GM12878 (cell line): Measurements from ENCODE around the gene SNX32. TPM values are rescaled to one million over a fixed set of nuclear protein-coding genes. Genes with fewer than 3 reads are reported as not detected.
A peak's percentile ranks its signal among the peaks of the same experiment; 100 is the strongest.

Source experiments
- ATF2 ChIP-seq: IDR thresholded peaks from 2 replicates; pipeline ENCODE4 v1.6.1; 2012; ENCODE audit warnings: low read length, inconsistent platforms
- BHLHE40 ChIP-seq, 2 experiments: fragments of 450-650 bp in 1 of 2; IDR thresholded peaks; 2 replicates each; pipeline ENCODE4 v1.6.1; 2011 to 2017; ENCODE audit warnings: low read depth in 2 of 2, borderline replicate concordance in 1 of 2, improper control_type of control experiment in 1 of 2, low read length in 1 of 2, mild to moderate bottlenecking in 1 of 2
- CHD2 ChIP-seq: IDR thresholded peaks from 2 replicates; pipeline ENCODE4 v1.6.1; 2011; ENCODE audit warnings: low read depth, low read length, improper control_type of control experiment, borderline replicate concordance
- CREB1 ChIP-seq: IDR thresholded peaks from 2 replicates; pipeline ENCODE4 v1.6.1; 2012; ENCODE audit warnings: low read depth, mild to moderate bottlenecking, inconsistent platforms
- E2F8 ChIP-seq: fragments of 450-650 bp; IDR thresholded peaks from 2 replicates; pipeline ENCODE4 v1.6.1; 2018; ENCODE audit warnings: mild to moderate bottlenecking, low read depth, moderate library complexity; ENCODE audit not compliant: partially characterized antibody
- EGR1 ChIP-seq, 2 experiments: IDR thresholded peaks; 1 replicate in 1 of 2; 2 replicates in 1 of 2; pipeline ENCODE4 v1.6.1; 2011 to 2012; ENCODE audit warnings: low read depth in 2 of 2, low read length in 2 of 2, borderline replicate concordance in 1 of 2, mild to moderate bottlenecking in 1 of 2, moderate library complexity in 1 of 2
- IKZF2 ChIP-seq, 2 experiments: fragments of 450-650 bp; IDR thresholded peaks; 2 replicates each; pipeline ENCODE4 v1.6.1; 2017; ENCODE audit warnings: mild to moderate bottlenecking in 2 of 2, moderate library complexity in 2 of 2
- MLLT1 ChIP-seq: fragments of 450-650 bp; IDR thresholded peaks from 2 replicates; pipeline ENCODE4 v1.6.1; 2016; ENCODE audit warnings: mild to moderate bottlenecking
- NBN ChIP-seq: fragments of 450-650 bp; IDR thresholded peaks from 2 replicates; pipeline ENCODE4 v1.6.1; 2016
- NFYB ChIP-seq: IDR thresholded peaks from 2 replicates; pipeline ENCODE4 v1.6.1; 2011; ENCODE audit warnings: low read depth, mild to moderate bottlenecking, low read length, improper control_type of control experiment, moderate library complexity; ENCODE audit not compliant: insufficient read depth
- RELB ChIP-seq: fragments of 450-650 bp; IDR thresholded peaks from 2 replicates; pipeline ENCODE4 v1.6.1; 2017; ENCODE audit warnings: low read depth, mild to moderate bottlenecking, moderate library complexity
- SIX5 ChIP-seq: IDR thresholded peaks from 2 replicates; pipeline ENCODE4 v1.6.1; 2011; ENCODE audit warnings: mild to moderate bottlenecking, low read depth, low read length, moderate library complexity; ENCODE audit not compliant: severe bottlenecking
- SPI1 ChIP-seq: IDR thresholded peaks from 2 replicates; pipeline ENCODE4 v1.6.1; 2011; ENCODE audit warnings: low read depth, mild to moderate bottlenecking, low read length, moderate library complexity, borderline replicate concordance; ENCODE audit not compliant: insufficient read depth
- TCF3 ChIP-seq: IDR thresholded peaks from 2 replicates; pipeline ENCODE4 v1.6.1; 2012; ENCODE audit warnings: low read depth, mild to moderate bottlenecking, low read length, borderline replicate concordance; ENCODE audit not compliant: insufficient read depth
- ZNF217 ChIP-seq: fragments of 450-650 bp; IDR thresholded peaks from 2 replicates; pipeline ENCODE4 v1.6.1; 2017; ENCODE audit warnings: antibody characterized with exemption, mild to moderate bottlenecking
- ZNF687 ChIP-seq: fragments of 450-650 bp; IDR thresholded peaks from 2 replicates; pipeline ENCODE4 v1.6.1; 2017; ENCODE audit warnings: mild to moderate bottlenecking, moderate library complexity
- polyA plus RNA-seq, 11 experiments: library from polyadenylated mRNA; depleted of rRNA in 4 of 11; unstranded in 6 of 11; stranded (reverse) in 5 of 11; fragments of >200 nt; fragmentation: Nextera tagmentation in 4 of 11; fragmentation: Illumina TruSeq in 1 of 11; extraction: Ambion mirVana in 4 of 11; extraction: Trizol in 1 of 11; gene quantifications; 1 replicate in 1 of 11; 2 replicates in 10 of 11; pipeline versions ENCODE4 v1.2.1 to v1.2.3, GENCODE V29; 2011 to 2016; ENCODE audit warnings: inconsistent platforms in 2 of 11, missing spikeins in 2 of 11, low read depth in 1 of 11
- total RNA-seq, 4 experiments: library from RNA; depleted of rRNA in 3 of 4; stranded (reverse); fragments of >200 nt in 3 of 4; fragmentation: Illumina TruSeq in 1 of 4; extraction: Trizol in 1 of 4; gene quantifications; 2 replicates each; pipeline versions ENCODE4 v1.2.1 to v1.2.3, GENCODE V29; 2013 to 2021

The SNX32 gene
- total and polyA plus RNA-seq, 10 of the 15 experiments (the other 5 are each of a cell fraction or from before 2014, with no cell fraction given): 0.04 to 1.5 (median 0.11) TPM; not detected in 1

- no peak for TF ChIP-seq E2F8
- TF ChIP-seq SPI1: peak; percentile 96
- no peak for TF ChIP-seq SIX5
- TF ChIP-seq CREB1: no peak
- no peak for TF ChIP-seq ZNF217
- TF ChIP-seq MLLT1: no peak
- no peak for TF ChIP-seq TCF3
- peak; percentile 27 to 33; a peak in 2 of 4 replicates for TF ChIP-seq BHLHE40 (IDR thresholded peaks at IDR 0.05; ENCODE audit: borderline replicate concordance in 1 of 2, low read depth in 2 of 2, low read length in 1 of 2)
- no peak for TF ChIP-seq ATF2
- no peak for TF ChIP-seq EGR1 (IDR thresholded peaks at IDR 0.05; ENCODE audit: borderline replicate concordance in 1 of 2, low read depth in 2 of 2, low read length in 2 of 2)
- peak; percentile 21; the same call in 1 of the 2 replicates for TF ChIP-seq CHD2
- TF ChIP-seq ZNF687: no peak; the same call in 1 of the 2 replicates
- no peak; the same call in 1 of the 2 replicates for TF ChIP-seq RELB
- no peak for TF ChIP-seq NFYB
- no peak; the same call in none of the 2 replicates for TF ChIP-seq NBN
- peak; percentile 63 to 67; a peak in 2 of 4 replicates for TF ChIP-seq IKZF2 (IDR thresholded peaks at IDR 0.05)
Observed at GRCh38 chr11:65802841-65803240, 30.9 kb upstream of the SNX32 start (continued).
